Measurements from ENCODE around the gene SERPINB10. TPM values are rescaled to one million over a fixed set of nuclear protein-coding genes. Genes with fewer than 3 reads are reported as not detected.

The SERPINB10 gene
- polyA plus RNA-seq, 3 donors = 1.3 to 2.0 (median 1.3) TPM

GRCh38 chr18:63878343-63878742, 29.4 kb upstream of the SERPINB10 start:
- Histone ChIP-seq H3K9me3 (replicated peaks in 1 of 2; ENCODE audit: control insufficient read depth in 1 of 2, insufficient read depth in 1 of 2, low read length in 2 of 2) (no peaks in the 10 kb centered on the region), H3K36me3 (replicated peaks in 1 of 2; ENCODE audit: control insufficient read depth in 1 of 2, insufficient read depth in 2 of 2, low read length in 2 of 2) (no peaks in the 10 kb centered on the region), H3K79me2 (ENCODE audit: insufficient read depth, low read length) (no peaks in the 10 kb centered on the region), H2AFZ (ENCODE audit: insufficient read depth, low read depth, low read length, poor library complexity, severe bottlenecking) (no peak overlapping the region), H3K27ac (ENCODE audit: low read depth in 1 of 2, low read length in 2 of 2) (peak overlapping the region in 1 of 2 donors; percentile 77), H3K9ac (ENCODE audit: insufficient read depth, low read length, poor library complexity, severe bottlenecking) (no peak overlapping the region), H3K4me1 (ENCODE audit: control insufficient read depth in 1 of 2, insufficient read depth in 2 of 2, low read length in 2 of 2) (peaks cover 27 to 34% of the 10 kb centered on the region in 2 donors), H3K27me3 (ENCODE audit: control insufficient read depth in 2 of 2, insufficient read depth in 2 of 2, low read length in 2 of 2) (no peaks in the 10 kb centered on the region), H4K20me1 (ENCODE audit: insufficient read depth, low read length) (no peaks in the 10 kb centered on the region), H3K4me2 (replicated peaks; ENCODE audit: extremely low read depth, low read length, poor library complexity, severe bottlenecking) (peak overlapping the region; percentile 13), H3K4me3 (replicated peaks in 1 of 3; ENCODE audit: low read depth in 2 of 3, low read length in 3 of 3) (no peak overlapping the region)
- peaks cover 0 to 5% (median 0%) of the 10 kb centered on the region in 3 donors for H3K27me3 Mint-ChIP-seq (ENCODE audit: low read depth in 3 of 3)
- peak overlapping the region; percentile 48 to 95 (median 88) for H3K27ac Mint-ChIP-seq
- DNase-seq = peak in 2 of 3 donors; percentile 71 to 81
- H3K4me1 Mint-ChIP-seq = peaks cover 32% of the 10 kb centered on the region
- peak overlapping the region in 1 of 2 donors; percentile 67 for H3K4me3 Mint-ChIP-seq
- no peak for TF ChIP-seq CTCF (IDR thresholded peaks at IDR 0.05)
- no CpG with 5 or more reads among the region's 3 CpGs for WGBS (ENCODE audit: insufficient coverage)
- H3K9me3 Mint-ChIP-seq = peaks cover 0 to 4% (median 0%) of the 10 kb centered on the region in 7 donors
- intact Hi-C loops (cut with micrococcal nuclease) = no loop called here
- H3K36me3 Mint-ChIP-seq = no peaks in the 10 kb centered on the region

- Histone ChIP-seq H4K20me1 (ENCODE audit: insufficient read depth, low read length) (no peaks in the 10 kb centered on the region), H3K36me3 (replicated peaks in 1 of 2; ENCODE audit: control insufficient read depth in 1 of 2, insufficient read depth in 2 of 2, low read length in 2 of 2) (no peaks in the 10 kb centered on the region), H3K9ac (ENCODE audit: insufficient read depth, low read length, poor library complexity, severe bottlenecking) (no peak overlapping the region), H3K4me2 (replicated peaks; ENCODE audit: extremely low read depth, low read length, poor library complexity, severe bottlenecking) (no peak overlapping the region), H3K79me2 (ENCODE audit: insufficient read depth, low read length) (no peaks in the 10 kb centered on the region), H2AFZ (ENCODE audit: insufficient read depth, low read depth, low read length, poor library complexity, severe bottlenecking) (no peak overlapping the region), H3K9me3 (replicated peaks in 1 of 2; ENCODE audit: control insufficient read depth in 1 of 2, insufficient read depth in 1 of 2, low read length in 2 of 2) (no peaks in the 10 kb centered on the region), H3K4me1 (ENCODE audit: control insufficient read depth in 1 of 2, insufficient read depth in 2 of 2, low read length in 2 of 2) (peaks cover 27 to 38% of the 10 kb centered on the region in 2 donors), H3K27ac (ENCODE audit: low read depth in 1 of 2, low read length in 2 of 2) (peak overlapping the region in 1 of 2 donors; percentile 77), H3K27me3 (ENCODE audit: control insufficient read depth in 2 of 2, insufficient read depth in 2 of 2, low read length in 2 of 2) (no peaks in the 10 kb centered on the region), H3K4me3 (replicated peaks in 1 of 3; ENCODE audit: low read depth in 2 of 3, low read length in 3 of 3) (no peak overlapping the region)
- peak in 1 of 3 donors; percentile 35 for DNase-seq
- Mint-ChIP-seq H3K4me3 (no peak overlapping the region), H3K9me3 (peaks cover 0 to 4% (median 0%) of the 10 kb centered on the region in 7 donors), H3K4me1 (peaks cover 32% of the 10 kb centered on the region), H3K27ac (peak overlapping the region; percentile 72 to 95 (median 88)), H3K27me3 (ENCODE audit: low read depth in 3 of 3) (peaks cover 0 to 5% (median 0%) of the 10 kb centered on the region in 3 donors), H3K36me3 (no peaks in the 10 kb centered on the region)
- intact Hi-C loops (cut with micrococcal nuclease) = no loop called here
- no CpG with 5 or more reads among the region's 4 CpGs for WGBS (ENCODE audit: insufficient coverage)
- TF ChIP-seq CTCF (IDR thresholded peaks at IDR 0.05) = no peak
Measured at GRCh38 chr18:63878925-63879324, 28.8 kb upstream of the SERPINB10 start.
